ENCODE measurements around the gene BMERB1. TPM values are rescaled to one million over a fixed set of nuclear protein-coding genes. Genes with fewer than 3 reads are reported as not detected.
"Not testable (repeated sequence)": the region's sequence is repeated elsewhere in the genome, so short reads cannot be mapped to it uniquely, and the experiment has no call there.

Gene BMERB1
- total RNA-seq, 1 donor from 2014 or later = 45.1 TPM

DNA sequence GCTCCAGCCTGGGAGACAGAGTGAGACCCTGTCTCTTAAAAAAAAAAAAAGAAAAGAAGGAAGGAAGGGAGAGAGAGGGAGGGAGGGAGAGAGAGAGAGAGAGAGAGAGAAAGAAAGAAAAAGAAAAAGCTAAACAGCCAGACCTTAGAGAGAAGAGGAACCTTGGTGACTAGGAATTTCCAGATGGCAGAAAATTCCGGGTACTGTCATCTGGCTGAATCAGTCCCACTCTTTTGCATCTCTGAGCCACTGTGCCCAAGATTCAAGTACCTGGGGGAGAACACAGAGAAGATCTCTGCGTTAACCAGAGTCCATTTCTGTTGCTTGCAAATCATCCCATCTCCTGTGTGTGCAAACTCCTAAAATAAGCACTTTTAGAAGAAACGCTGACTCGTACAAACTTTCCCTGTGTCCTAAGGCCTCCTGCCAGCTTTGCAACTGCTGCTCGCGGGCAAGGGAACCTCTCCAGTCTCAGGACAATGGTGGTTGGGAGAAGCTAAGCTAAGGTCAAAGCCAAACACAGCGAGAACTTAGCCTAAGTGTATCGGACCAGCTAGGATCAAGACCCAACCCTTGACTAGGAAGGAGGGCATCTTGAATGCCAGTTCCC, 18.0 kb downstream of the BMERB1 start:
- TF ChIP-seq, protein P1, sequence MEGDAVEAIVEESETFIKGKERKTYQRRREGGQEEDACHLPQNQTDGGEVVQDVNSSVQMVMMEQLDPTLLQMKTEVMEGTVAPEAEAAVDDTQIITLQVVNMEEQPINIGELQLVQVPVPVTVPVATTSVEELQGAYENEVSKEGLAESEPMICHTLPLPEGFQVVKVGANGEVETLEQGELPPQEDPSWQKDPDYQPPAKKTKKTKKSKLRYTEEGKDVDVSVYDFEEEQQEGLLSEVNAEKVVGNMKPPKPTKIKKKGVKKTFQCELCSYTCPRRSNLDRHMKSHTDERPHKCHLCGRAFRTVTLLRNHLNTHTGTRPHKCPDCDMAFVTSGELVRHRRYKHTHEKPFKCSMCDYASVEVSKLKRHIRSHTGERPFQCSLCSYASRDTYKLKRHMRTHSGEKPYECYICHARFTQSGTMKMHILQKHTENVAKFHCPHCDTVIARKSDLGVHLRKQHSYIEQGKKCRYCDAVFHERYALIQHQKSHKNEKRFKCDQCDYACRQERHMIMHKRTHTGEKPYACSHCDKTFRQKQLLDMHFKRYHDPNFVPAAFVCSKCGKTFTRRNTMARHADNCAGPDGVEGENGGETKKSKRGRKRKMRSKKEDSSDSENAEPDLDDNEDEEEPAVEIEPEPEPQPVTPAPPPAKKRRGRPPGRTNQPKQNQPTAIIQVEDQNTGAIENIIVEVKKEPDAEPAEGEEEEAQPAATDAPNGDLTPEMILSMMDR (conservative IDR thresholded peaks at IDR 0.05) = no peak
- H3K9me3 Mint-ChIP-seq = no peaks in the 10 kb centered on the region
- H3K27me3 Mint-ChIP-seq (ENCODE audit: low read depth) = no peaks in the 10 kb centered on the region
- H3K4me3 Mint-ChIP-seq = no peak overlapping the region
- no peak overlapping the region for H3K27ac Mint-ChIP-seq (ENCODE audit: unreplicated experiment)
- DNase-seq (ENCODE audit: low read depth, low spot score) = no peak
- H3K4me1 Mint-ChIP-seq = no peaks in the 10 kb centered on the region
- no peaks in the 10 kb centered on the region for H3K36me3 Mint-ChIP-seq (ENCODE audit: low read depth)

DNA sequence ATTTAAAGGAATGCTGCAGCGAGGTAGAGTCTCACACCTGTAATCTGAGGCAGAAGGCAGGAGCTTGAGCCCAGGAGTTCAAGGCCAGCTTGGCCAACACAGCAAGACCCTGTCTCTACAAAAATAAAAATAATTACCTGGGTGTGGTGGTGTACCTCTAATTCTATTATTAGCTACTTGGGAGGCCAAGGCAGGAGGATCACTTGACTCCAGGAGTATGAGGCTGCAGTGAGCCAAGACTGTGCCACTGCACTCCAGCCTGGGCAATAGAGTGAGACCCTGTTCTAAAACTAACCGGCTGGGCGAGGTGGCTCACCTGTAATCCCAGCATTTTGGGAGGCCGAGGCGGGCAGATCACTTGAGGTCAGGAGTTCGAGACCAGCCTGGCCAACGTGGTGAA, 18.9 kb downstream of the BMERB1 start:
- H3K4me1 Mint-ChIP-seq; H3K27ac Mint-ChIP-seq (ENCODE audit: unreplicated experiment); H3K36me3 Mint-ChIP-seq (ENCODE audit: low read depth); DNase-seq (ENCODE audit: low read depth, low spot score); H3K4me3 Mint-ChIP-seq; H3K27me3 Mint-ChIP-seq (ENCODE audit: low read depth); H3K9me3 Mint-ChIP-seq: not testable (repeated sequence)

DNA sequence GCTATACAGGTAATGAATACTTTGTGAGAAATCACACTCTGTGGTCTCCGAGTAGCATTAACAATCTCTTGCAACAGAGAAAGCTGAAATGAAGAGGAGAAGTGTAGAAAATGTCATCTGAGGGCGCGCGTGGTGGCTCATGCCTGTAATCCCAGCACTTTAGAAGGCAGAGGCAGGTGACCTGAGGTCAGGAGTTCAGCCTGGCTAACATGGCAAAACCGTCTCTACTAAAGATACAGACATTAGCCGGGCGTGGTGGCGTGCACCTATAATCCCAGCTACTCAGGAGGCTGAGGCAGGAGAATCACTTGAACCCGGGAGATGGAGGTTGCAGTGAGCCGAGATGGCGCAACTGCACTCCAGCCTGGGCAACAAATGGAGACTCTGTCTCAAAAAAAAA, 20.5 kb downstream of the BMERB1 start:
- H3K27me3 Mint-ChIP-seq (ENCODE audit: low read depth); DNase-seq (ENCODE audit: low read depth, low spot score); H3K9me3 Mint-ChIP-seq; H3K36me3 Mint-ChIP-seq (ENCODE audit: low read depth); H3K4me3 Mint-ChIP-seq; H3K27ac Mint-ChIP-seq (ENCODE audit: unreplicated experiment); H3K4me1 Mint-ChIP-seq: not testable (repeated sequence)

DNA sequence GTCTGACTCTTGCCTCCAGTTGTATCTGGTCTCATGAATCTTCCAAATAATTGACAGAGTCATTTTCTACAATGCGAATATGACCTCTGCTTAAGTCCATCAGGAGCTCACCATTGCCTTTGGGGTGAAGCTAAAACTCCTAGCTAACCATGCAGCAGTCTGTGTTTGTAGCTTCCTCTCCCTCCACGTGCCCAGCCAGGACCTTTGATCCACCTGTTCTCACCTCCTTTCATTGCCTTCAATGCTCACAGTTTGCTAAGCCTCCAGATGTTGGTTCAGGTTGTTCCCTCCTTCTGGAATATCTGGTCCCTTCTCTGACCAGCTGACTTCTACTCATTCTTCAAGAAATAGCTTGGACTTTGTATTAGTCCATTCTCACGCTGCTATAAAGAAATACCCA, 23.0 kb downstream of the BMERB1 start:
- Mint-ChIP-seq H3K36me3 (ENCODE audit: low read depth) (no peaks in the 10 kb centered on the region), H3K9me3 (no peaks in the 10 kb centered on the region), H3K4me3 (no peak overlapping the region), H3K4me1 (no peaks in the 10 kb centered on the region), H3K27ac (ENCODE audit: unreplicated experiment) (no peak overlapping the region), H3K27me3 (ENCODE audit: low read depth) (no peaks in the 10 kb centered on the region)
- DNase-seq (ENCODE audit: low read depth, low spot score) = no peak
- TF ChIP-seq, protein P1 (conservative IDR thresholded peaks at IDR 0.05) = no peak

DNA sequence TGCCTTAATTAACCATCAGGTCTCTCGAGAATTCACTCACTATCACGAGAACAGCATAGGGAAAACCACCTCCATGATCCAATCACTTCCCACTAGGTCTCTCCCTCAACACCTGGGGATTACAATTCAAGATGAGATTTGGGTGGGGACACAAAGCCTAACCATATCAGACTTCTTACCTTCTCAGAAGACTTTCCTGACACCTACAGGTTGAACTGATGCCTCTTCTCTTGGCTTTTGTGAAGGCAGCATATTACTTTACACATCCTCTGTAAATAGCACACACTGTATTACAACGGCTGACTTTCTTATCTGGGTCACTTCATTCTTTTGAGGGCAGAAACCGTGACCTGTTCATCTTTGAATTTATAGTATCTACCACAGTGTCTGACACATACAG, 23.6 kb downstream of the BMERB1 start:
- no peak for DNase-seq (ENCODE audit: low read depth, low spot score)
- TF ChIP-seq, protein P1 (conservative IDR thresholded peaks at IDR 0.05) = no peak
- H3K4me1 Mint-ChIP-seq = no peaks in the 10 kb centered on the region

DNA sequence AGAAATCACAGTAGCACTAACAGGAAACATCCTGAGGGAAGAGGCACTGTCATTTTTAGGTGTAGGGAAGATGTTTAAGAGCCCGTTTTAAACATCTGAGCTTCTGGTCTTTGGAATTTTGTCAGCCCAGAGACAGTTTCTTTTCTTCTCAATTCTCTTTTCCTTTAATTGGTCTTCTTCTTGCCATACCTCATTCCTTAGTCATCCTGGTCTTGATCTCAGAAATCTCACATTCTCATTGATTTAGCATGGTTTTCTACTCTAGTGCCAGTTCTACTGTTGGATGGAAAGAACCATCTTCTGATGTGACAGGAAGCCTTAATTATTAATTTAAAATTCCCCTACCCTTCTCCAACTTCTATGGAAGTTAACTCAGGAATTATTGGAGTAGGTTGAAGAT, 25.4 kb downstream of the BMERB1 start:
- Mint-ChIP-seq H3K4me1 (no peaks in the 10 kb centered on the region), H3K27ac (ENCODE audit: unreplicated experiment) (no peak overlapping the region), H3K9me3 (no peaks in the 10 kb centered on the region), H3K27me3 (ENCODE audit: low read depth) (no peaks in the 10 kb centered on the region), H3K36me3 (ENCODE audit: low read depth) (no peaks in the 10 kb centered on the region), H3K4me3 (no peak overlapping the region)
- TF ChIP-seq, protein P1 (conservative IDR thresholded peaks at IDR 0.05) = no peak
- no peak for DNase-seq (ENCODE audit: low read depth, low spot score)

More for the DNA sequence above, 23.6 kb downstream of the BMERB1 start:
- Mint-ChIP-seq H3K27me3 (ENCODE audit: low read depth) (no peaks in the 10 kb centered on the region), H3K4me3 (no peak overlapping the region), H3K36me3 (ENCODE audit: low read depth) (no peaks in the 10 kb centered on the region), H3K9me3 (no peaks in the 10 kb centered on the region), H3K27ac (ENCODE audit: unreplicated experiment) (no peak overlapping the region)

Data from neural crest cell (in vitro differentiated cells).